ENCODE measurements around the gene DLGAP1. TPM values are rescaled to one million over a fixed set of nuclear protein-coding genes. Genes with fewer than 3 reads are reported as not detected.
A peak's percentile ranks its signal among the peaks of the same experiment; 100 is the strongest.

DLGAP1 gene
- total and polyA plus RNA-seq, 2 experiments from 2014 or later = 17.0 to 48.5 TPM

GRCh38 chr18:3448838-3449511, 1006.1 kb downstream of the DLGAP1 start:
- Histone ChIP-seq H3K4me1 (ENCODE audit: insufficient read depth) (peaks cover 25% of the 10 kb centered on the region), H3F3A (replicated peaks; ENCODE audit: low read depth) (peaks cover 22% of the 10 kb centered on the region; the same call in 1 of the 2 replicates), H3K27ac (ENCODE audit: low read depth) (0 out of 2 replicates have a peak overlapping the region, but pooled peaks have one; percentile 45), H3K4me3 (peak overlapping the region; percentile 83), H3K79me2 (replicated peaks; ENCODE audit: insufficient read depth) (peaks cover 55% of the 10 kb centered on the region), H3K9me2 (ENCODE audit: insufficient read depth) (no peaks in the 10 kb centered on the region), H4K20me1 (replicated peaks; ENCODE audit: insufficient read depth) (peaks cover 4% of the 10 kb centered on the region; the same call in 1 of the 2 replicates), H3K27me3 (ENCODE audit: insufficient read depth) (no peaks in the 10 kb centered on the region), H3K36me3 (ENCODE audit: insufficient read depth) (no peaks in the 10 kb centered on the region), H3K4me2 (peak overlapping the region; percentile 87), H2AFZ (no peak overlapping the region)
- Mint-ChIP-seq H3K9me3 (peaks cover 17% of the 10 kb centered on the region), H3K36me3 (ENCODE audit: low read depth) (peaks cover 40% of the 10 kb centered on the region), H3K27ac (no peak overlapping the region), H3K27me3 (ENCODE audit: insufficient read depth, low read depth, poor library complexity) (peaks cover 44% of the 10 kb centered on the region), H3K4me1 (peaks cover 27% of the 10 kb centered on the region), H3K4me3 (peak overlapping the region; percentile 98)
- TF ChIP-seq REST (IDR thresholded peaks at IDR 0.05; ENCODE audit: unreplicated experiment) (no peak), NANOG (IDR thresholded peaks at IDR 0.05; ENCODE audit: borderline replicate concordance) (no peak), ZNF331 (CRISPR knock-in tag; IDR thresholded peaks at IDR 0.05; ENCODE audit: low read depth) (no peak), STAT1 (IDR thresholded peaks at IDR 0.05; ENCODE audit: unreplicated experiment) (no peak), CTCF (conservative IDR thresholded peaks at IDR 0.05; ENCODE audit: low read depth in 2 of 2) (no peak), ETS1 (IDR thresholded peaks at IDR 0.05) (no peak), EZH2 (IDR thresholded peaks at IDR 0.05; ENCODE audit: low read depth, unreplicated experiment) (no peak), ZNF114 (CRISPR knock-in tag; IDR thresholded peaks at IDR 0.05) (no peak), JUNB (IDR thresholded peaks at IDR 0.05; ENCODE audit: unreplicated experiment) (no peak), CREB1 (CRISPR knock-in tag; IDR thresholded peaks at IDR 0.05; ENCODE audit: low read depth) (no peak), POLR2AphosphoS5 (IDR thresholded peaks at IDR 0.05; ENCODE audit: low read depth) (no peak), EZH2phosphoT487 (IDR thresholded peaks at IDR 0.05; ENCODE audit: unreplicated experiment) (no peak)
- TF ChIP-seq, protein P1, sequence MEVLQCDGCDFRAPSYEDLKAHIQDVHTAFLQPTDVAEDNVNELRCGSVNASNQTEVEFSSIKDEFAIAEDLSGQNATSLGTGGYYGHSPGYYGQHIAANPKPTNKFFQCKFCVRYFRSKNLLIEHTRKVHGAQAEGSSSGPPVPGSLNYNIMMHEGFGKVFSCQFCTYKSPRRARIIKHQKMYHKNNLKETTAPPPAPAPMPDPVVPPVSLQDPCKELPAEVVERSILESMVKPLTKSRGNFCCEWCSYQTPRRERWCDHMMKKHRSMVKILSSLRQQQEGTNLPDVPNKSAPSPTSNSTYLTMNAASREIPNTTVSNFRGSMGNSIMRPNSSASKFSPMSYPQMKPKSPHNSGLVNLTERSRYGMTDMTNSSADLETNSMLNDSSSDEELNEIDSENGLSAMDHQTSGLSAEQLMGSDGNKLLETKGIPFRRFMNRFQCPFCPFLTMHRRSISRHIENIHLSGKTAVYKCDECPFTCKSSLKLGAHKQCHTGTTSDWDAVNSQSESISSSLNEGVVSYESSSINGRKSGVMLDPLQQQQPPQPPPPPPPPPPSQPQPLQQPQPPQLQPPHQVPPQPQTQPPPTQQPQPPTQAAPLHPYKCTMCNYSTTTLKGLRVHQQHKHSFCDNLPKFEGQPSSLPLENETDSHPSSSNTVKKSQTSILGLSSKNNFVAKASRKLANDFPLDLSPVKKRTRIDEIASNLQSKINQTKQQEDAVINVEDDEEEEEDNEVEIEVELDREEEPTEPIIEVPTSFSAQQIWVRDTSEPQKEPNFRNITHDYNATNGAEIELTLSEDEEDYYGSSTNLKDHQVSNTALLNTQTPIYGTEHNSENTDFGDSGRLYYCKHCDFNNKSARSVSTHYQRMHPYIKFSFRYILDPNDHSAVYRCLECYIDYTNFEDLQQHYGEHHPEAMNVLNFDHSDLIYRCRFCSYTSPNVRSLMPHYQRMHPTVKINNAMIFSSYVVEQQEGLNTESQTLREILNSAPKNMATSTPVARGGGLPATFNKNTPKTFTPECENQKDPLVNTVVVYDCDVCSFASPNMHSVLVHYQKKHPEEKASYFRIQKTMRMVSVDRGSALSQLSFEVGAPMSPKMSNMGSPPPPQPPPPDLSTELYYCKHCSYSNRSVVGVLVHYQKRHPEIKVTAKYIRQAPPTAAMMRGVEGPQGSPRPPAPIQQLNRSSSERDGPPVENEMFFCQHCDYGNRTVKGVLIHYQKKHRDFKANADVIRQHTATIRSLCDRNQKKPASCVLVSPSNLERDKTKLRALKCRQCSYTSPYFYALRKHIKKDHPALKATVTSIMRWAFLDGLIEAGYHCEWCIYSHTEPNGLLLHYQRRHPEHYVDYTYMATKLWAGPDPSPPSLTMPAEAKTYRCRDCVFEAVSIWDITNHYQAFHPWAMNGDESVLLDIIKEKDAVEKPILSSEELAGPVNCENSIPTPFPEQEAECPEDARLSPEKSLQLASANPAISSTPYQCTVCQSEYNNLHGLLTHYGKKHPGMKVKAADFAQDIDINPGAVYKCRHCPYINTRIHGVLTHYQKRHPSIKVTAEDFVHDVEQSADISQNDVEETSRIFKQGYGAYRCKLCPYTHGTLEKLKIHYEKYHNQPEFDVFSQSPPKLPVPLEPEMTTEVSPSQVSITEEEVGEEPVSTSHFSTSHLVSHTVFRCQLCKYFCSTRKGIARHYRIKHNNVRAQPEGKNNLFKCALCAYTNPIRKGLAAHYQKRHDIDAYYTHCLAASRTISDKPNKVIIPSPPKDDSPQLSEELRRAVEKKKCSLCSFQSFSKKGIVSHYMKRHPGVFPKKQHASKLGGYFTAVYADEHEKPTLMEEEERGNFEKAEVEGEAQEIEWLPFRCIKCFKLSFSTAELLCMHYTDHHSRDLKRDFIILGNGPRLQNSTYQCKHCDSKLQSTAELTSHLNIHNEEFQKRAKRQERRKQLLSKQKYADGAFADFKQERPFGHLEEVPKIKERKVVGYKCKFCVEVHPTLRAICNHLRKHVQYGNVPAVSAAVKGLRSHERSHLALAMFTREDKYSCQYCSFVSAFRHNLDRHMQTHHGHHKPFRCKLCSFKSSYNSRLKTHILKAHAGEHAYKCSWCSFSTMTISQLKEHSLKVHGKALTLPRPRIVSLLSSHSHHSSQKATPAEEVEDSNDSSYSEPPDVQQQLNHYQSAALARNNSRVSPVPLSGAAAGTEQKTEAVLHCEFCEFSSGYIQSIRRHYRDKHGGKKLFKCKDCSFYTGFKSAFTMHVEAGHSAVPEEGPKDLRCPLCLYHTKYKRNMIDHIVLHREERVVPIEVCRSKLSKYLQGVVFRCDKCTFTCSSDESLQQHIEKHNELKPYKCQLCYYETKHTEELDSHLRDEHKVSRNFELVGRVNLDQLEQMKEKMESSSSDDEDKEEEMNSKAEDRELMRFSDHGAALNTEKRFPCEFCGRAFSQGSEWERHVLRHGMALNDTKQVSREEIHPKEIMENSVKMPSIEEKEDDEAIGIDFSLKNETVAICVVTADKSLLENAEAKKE (CRISPR knock-in tag; IDR thresholded peaks at IDR 0.05) = no peak
- DNase-seq (ENCODE audit: low spot score) (peak; percentile 69), ATAC-seq (peak; percentile 2)

Data from GM23338 (cell line).